M059J (cell line): ENCODE measurements around the gene PYGM. TPM values are rescaled to one million over a fixed set of nuclear protein-coding genes. Genes with fewer than 3 reads are reported as not detected.

Experiments used
- DNase-seq: peaks from one replicate; pipeline ENCODE4 v3.0.0-alpha.2; 2012; ENCODE audit warnings: low read depth
- total RNA-seq: library from RNA; depleted of rRNA; stranded (reverse); fragments of >200 nt; shearing (Covaris generic); gene quantifications from 2 replicates; pipeline ENCODE4 v1.2.3, GENCODE V29; 2014

PYGM gene
- total RNA-seq, 1 experiment from 2014 or later, result 0.10 TPM

DNA sequence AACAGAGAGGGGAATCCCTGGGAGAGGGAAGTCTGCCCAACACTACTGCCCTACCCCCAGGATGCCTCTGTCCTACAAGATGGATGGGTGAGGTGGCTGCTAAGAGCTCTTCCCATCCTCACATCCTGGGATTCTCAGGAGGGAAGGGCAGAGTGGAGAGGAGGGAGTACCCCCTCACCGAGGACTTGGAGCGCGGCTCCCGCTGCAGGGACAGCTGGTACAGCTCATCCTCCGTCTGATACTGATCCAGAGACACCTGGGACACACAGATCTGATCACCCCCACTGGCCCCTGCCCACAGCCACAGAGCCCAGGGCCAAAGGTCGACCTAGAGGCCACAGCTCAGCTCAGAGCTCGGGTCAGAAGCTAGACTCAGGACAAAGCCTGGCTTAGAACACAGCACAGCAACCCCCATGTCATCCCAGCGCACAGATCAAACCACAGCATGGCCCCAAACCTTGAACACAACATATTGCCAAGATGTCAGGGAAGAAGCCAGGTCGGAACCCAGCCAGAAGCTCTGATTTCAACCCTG is 24.0 kb downstream of the PYGM start:
- DNase-seq, result no peak

GRCh38 chr11:64734811-64735724 is 24.7 kb downstream of the PYGM start:
- DNase-seq, result no peak

DNA sequence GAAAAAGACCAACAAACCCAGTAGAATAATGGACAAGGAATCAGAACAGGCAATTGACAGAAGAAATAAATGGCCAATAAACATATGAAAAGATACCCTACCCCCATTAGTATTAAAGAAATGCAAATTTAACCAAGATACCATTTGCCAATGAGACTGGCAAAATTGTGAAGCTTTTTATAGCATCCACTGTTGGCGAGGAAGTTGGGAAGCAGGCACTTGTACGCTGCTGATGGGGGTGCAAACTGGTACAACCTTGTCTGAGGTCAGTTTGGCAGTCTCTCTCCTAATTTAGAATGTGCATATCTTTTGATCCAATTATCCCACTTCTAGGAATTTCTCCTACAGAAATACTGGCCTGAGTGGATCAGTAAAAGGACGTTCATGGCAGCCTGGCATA is 28.2 kb downstream of the PYGM start:
- DNase-seq, result no peak

GRCh38 chr11:64729851-64730382 is 29.9 kb downstream of the PYGM start:
- no peak for DNase-seq

- no peak for DNase-seq
These were observed 30.9 kb downstream of the PYGM start for GRCh38 chr11:64728757-64729365.

GRCh38 chr11:64726867-64727530 is 32.8 kb downstream of the PYGM start:
- DNase-seq, result no peak

DNA sequence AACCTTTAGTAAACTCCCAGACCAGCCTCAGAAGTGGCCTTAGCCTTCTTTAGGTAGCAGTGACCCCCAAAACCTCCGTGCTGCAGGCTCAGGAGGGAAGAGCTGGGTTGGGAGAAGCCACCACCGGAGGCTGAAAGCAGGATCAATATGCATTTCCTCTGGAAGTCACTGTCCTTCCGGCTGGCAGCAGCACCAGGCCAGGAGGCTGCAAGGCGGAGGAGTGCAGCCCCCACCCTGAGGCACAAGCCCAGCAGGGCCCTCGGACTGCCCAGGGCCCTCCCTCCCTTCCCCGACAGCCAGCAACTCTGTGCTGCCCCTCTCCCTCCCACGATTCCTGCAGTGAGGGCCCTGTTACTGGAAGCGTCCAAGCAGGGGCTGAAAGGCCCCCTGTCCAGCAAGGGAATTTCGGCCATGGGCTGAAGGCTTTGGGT is 33.5 kb downstream of the PYGM start:
- no peak for DNase-seq

DNA sequence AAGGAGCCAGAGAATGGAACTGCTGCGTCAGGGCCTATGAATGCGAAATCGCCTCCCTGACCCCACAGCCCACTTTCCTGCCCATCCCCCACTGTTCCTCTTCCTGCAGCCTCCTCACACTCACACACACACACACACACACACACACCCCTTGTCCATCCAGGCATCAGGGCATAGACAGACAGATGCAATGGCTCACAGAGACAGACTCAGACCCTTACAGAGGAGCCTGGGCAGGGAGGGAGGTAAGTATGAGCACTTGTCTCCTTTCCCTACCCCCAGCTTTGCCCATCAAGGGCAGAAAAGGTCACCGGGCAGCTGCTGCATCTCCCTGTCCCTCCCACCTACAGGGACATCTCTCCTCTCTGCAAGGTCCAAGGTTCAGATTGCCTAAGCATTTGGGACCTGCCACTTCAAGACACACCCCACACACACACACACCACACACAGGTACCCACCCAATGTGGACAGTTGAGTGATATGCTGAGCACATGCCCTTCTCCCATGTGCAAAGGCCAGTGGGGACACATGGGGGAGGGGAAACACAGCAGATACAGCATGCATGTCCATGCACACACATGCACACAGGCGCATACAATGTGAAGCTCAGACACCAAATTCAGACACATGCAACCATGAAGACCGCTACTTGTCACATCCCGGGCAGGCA is 34.8 kb downstream of the PYGM start:
- no peak for DNase-seq

DNA sequence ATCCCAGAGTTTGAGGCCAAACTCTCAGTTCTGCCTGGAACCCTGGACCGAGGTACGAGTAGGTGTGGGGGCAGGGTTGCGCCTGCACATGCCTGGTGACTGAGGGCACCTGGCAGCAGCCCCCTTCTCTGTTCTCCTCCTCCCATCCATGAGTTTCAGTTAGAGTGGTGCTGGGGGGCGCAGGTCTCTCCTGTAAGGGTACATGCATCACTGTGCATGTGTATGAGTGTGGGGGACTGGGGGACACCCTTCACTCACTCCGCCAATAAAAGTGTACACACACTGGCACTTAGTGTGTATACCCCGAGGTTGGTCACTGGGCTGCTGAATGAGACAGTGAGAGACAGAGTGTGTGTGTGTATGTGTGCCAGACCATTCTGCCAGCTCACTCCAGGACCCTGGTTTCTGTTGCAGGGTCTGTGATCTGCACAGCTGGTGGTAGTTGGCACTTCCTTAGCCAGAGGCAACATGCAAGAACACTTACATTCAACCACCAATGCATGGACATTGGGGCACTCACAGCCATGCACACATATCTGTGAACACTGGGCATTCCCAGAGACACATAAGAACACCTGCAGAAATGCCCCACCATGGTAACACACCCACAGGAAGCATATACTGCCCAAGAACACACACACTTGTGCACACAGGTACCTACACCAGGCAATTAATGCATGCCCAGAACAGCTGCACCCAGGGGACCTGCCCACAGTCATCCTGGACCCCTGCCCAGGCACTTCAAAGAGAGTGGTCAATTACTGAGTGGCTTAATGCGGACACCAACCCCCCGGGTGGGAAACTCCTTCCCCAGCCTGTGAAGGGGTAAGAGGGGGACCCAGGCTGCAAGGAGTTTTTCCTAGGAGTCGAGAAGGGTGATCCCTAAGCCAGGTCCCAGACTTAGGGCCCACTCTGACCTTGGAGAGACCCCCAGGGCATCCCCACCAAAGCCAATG is 35.6 kb downstream of the PYGM start:
- no peak for DNase-seq

DNA sequence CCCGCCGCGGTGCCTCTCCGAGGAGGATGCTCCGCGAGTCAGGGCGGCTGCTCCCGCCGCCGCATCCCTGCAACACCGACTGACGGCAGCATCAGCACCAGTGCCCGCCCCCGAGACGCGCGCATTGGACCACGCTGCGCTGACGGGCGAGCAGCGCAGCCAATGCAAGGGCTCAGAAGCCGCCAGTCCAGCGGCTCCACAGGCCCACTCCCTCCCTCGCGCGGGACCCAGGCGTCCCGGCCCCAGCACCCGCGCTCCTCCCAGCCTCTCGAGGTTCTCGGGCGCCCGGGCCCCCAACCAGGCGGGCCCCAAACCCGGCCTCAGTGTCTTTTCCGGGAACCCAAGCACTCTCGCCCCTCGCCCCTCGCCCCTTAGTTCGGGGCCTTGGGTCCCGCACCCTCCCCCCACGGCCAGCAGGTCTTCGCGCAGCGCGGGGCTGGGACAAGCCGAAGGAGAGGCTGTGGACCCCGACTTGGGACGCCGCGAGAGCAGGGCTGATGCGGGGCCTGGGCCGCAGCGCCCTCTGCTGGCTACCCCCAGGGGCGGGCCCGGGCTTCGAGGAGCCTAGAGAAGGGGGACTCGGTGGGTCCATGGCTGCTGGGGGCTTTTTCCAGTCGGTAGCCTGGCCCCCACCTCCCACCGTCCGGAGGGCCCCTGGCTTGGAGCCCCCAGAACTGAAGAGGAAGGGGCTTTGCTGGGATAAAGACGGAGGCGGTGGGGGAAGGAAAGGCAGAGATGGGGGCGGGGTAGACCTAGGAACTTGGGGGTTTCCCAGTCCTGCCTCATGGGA is 36.5 kb downstream of the PYGM start, which contains the start of gene NRXN2:
NRXN2 (minus strand) TSS at position 81 of the 790 bp plus-strand sequence. CDS start 9,498 bp downstream, outside the sequence.
- DNase-seq, result peak; percentile 74

GRCh38 chr11:64722141-64723065 is 37.4 kb downstream of the PYGM start:
- no peak for DNase-seq

DNA sequence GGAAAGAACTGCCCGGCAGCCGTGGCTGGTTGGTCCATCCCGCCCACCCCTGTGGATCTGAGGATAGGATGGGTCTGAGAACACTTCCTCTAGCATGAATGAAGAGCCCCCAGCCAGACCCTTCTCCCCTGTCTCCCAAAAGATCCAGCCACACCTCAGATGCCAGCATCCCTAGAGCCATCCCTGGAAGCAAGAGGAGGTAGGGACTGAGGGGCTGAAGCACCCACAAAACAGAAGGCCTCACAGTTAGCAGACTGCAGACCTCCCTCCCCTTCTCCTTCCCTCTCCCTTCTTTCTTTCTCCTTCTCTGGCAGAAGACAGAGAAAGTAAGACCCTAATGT is 38.4 kb downstream of the PYGM start:
- no peak for DNase-seq

DNA sequence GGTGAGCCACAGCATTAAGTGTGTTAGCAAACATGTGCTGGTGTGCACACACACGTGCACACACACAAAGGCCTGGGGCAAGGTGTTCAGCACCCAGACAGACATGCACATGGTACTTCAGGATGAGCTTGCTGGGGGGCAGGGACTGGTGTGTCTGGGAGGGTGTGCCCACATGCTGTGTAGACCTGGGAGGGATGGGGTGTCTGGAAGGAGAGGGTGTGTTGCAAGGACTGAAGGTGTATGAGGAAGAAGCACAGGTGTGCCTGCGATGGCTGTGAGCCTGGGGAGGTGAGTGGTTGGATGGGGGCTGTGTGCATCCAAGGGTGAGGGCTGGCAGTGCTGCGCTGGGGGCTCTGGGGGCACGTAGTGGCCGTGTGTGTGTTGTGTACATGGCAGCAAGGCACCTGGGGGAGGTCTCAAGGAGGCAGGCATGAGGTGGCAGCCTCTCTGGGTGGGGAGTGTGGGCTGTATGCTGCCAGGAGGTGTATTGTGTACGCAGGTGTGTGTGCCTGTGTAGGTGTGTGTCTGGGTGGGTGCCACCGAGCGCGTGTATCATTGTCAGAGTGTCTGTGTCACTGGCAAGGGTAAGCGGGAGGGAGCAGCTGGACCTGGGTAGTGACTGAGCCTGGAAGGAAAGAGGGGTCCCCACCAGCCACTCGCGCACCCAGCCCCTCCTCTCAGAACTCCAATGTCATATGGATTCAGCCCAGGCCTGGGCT is 39.0 kb downstream of the PYGM start:
- DNase-seq, result no peak

DNA sequence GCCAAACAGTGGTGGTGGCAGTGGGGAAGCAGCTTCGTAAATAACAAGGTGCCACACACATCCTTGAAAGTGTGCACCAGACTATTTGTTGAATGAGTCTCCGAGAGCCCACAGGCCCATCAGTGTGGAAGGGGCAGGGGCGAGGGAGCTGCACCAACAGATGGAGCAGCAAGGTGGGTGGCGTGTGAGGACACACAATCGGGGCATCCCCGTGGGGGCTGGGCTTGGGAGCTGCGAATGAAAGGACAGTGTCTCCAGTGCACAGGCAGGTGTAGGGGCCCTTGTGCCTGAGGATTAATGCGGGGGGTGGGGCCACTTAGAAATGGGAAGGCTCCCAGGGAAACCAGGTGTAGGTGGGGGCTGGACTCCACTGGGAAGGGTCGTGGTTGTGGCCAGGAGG is 39.6 kb downstream of the PYGM start:
- DNase-seq, result no peak

DNA sequence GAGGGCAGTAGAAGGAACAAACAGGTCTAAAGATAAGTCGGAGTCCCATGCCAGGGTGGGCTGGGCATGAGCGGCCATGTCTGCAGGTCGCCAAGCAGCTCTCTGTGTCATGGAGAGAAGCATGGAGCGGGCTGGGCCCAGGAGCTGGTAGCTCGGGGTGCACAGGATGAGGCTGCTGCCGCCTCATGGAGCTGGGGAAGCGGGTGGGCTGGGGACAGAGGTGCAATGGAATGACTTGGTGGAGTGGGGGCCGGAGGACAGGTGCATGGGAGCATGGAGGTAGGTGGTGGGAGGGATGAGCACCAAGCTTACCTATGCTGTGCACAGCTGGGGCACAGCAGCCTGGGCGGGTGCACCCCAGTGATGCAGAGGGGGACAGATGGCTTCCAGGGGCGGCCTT is 40.4 kb downstream of the PYGM start:
- no peak for DNase-seq

DNA sequence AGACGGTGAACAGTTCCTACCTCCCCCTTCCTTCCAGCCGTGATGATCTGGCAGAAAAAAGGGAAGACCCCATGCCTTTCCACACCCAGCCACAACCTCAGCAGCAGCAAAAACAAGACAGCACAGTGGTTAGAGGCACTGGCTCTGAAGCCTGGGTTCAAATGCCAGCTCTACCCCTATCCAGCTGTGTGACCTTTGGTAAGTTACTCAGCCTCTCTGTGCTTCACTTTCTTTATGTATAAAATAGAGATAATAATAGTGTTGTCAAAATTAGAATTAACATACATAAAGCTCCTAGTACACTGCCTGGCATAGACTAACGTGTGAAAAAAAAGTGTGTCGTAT is 41.0 kb downstream of the PYGM start:
- no peak for DNase-seq

- no peak for DNase-seq
These were observed 41.5 kb downstream of the PYGM start for GRCh38 chr11:64718084-64718779.
